Gastroesophageal sphincter (tissue), 4 donors: ENCODE results near the gene TCF12. TPM values are rescaled to one million over a fixed set of nuclear protein-coding genes. Genes with fewer than 3 reads are reported as not detected.
A peak's percentile ranks its signal among the peaks of the same experiment; 100 is the strongest.

Source experiments
- ATAC-seq: fragments of 150-250 bp; one replicate; pipeline ENCODE4 v1.9.1; 2016; ENCODE audit warnings: mild to moderate bottlenecking, moderate library complexity
- H3K27ac ChIP-seq, 4 donors: fragments of 200-600 bp; sonication (generic) in 3 of 4; 1 replicate in 3 of 4; 2 replicates in 1 of 4; pipeline ENCODE4 v1.5.1; 2016 to 2019
- H3K27me3 ChIP-seq: fragments of 200-600 bp; sonication (generic); one replicate; pipeline ENCODE4 v1.5.1; 2019
- H3K36me3 ChIP-seq, 2 donors: fragments of 200-600 bp; sonication (generic); one replicate each; pipeline ENCODE4 v1.5.1; 2019; ENCODE audit warnings: control low read depth in 1 of 2
- H3K4me1 ChIP-seq, 3 donors: fragments of 200-600 bp; sonication (generic); 1 replicate in 2 of 3; 2 replicates in 1 of 3; pipeline ENCODE4 v1.5.1; 2016 to 2019; ENCODE audit warnings: control low read depth in 2 of 3
- H3K4me3 ChIP-seq, 2 donors: fragments of 200-600 bp; sonication (generic); one replicate each; pipeline ENCODE4 v1.5.1; 2019; ENCODE audit warnings: mild to moderate bottlenecking in 1 of 2, moderate library complexity in 1 of 2
- H3K9me3 ChIP-seq, 3 donors: fragments of 200-600 bp; sonication (generic); one replicate each; pipeline ENCODE4 v1.5.1; 2017 to 2019; ENCODE audit warnings: control low read depth in 2 of 3
- CTCF ChIP-seq, 4 experiments: fragments of 200-600 bp in 2 of 4; fragments of 450-650 bp in 2 of 4; sonication (generic) in 1 of 4; IDR thresholded peaks; one replicate each; pipeline ENCODE4 v1.5.1; 2017 to 2019; ENCODE audit warnings: antibody characterized with exemption in 4 of 4, mild to moderate bottlenecking in 2 of 4, moderate library complexity in 2 of 4
- EP300 ChIP-seq: sonication (generic); formaldehyde crosslinking; IDR thresholded peaks from one replicate; pipeline ENCODE4 v1.6.1; 2017; ENCODE audit warnings: antibody characterized with exemption, mild to moderate bottlenecking
- POLR2A ChIP-seq, 2 donors: fragments of 450-650 bp; IDR thresholded peaks; one replicate each; pipeline ENCODE4 v1.6.1; 2017; ENCODE audit warnings: antibody characterized with exemption in 2 of 2, mild to moderate bottlenecking in 2 of 2, moderate library complexity in 1 of 2
- POLR2AphosphoS5 ChIP-seq: sonication (generic); formaldehyde crosslinking; IDR thresholded peaks from one replicate; pipeline ENCODE4 v1.6.1; 2017; ENCODE audit warnings: antibody characterized with exemption
- WGBS, 2 donors: methylation state at CpG; one replicate each; pipeline ENCODE4 v1.1.5; 2018; ENCODE audit warnings: low coverage in 1 of 2; 5-methylcytosine and 5-hydroxymethylcytosine counted together
- total RNA-seq, 4 donors: library from RNA; depleted of rRNA; stranded (reverse); fragments of >200 nt; gene quantifications; one replicate each; pipeline ENCODE4 v1.1.0, GENCODE V29; 2016

TCF12 gene
- total RNA-seq, 4 donors from 2014 or later = 78.1 to 194 (median 154) TPM

GRCh38 chr15:56877255-56877970 lies 41.0 kb upstream of the TCF12 start:
- WGBS, 2 donors = 97 to 98% methylated on average over 8 of the region's 8 CpGs
- TF ChIP-seq POLR2A (IDR thresholded peaks at IDR 0.05) (no peak), EP300 (no peak), POLR2AphosphoS5 (no peak), CTCF (IDR thresholded peaks at IDR 0.05) (no peak)

DNA sequence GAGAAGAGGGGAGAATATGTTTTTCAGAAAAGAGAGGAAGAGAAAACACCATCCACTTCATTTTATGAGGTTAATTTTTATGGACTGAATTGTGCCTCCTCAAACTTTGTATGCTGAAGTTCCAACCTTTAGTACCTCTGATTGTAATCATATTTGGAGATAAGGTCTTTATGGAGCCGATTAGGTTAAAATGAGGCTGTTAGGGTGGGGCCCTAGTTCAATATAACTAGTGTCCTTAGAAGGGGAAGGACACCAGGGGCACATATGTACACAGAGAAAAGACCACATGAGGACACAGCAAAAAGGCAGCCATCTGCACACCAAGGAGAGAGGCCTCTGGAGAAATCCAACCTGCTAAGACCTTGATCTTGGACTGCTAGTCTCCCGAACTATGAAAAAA lies 38.9 kb upstream of the TCF12 start:
- ATAC-seq = no peak
- 64 to 100% methylated on average over 2 of the region's 2 CpGs for WGBS, 2 donors
- TF ChIP-seq POLR2AphosphoS5 = no peak
- TF ChIP-seq EP300 = no peak
- no peak for TF ChIP-seq CTCF (IDR thresholded peaks at IDR 0.05)
- no peak for TF ChIP-seq POLR2A (IDR thresholded peaks at IDR 0.05)
- no peak overlapping the region for H3K4me3 ChIP-seq
- H3K9me3 ChIP-seq = no peaks in the 10 kb centered on the region
- no peak overlapping the region for H3K27ac ChIP-seq
- no peaks in the 10 kb centered on the region for H3K4me1 ChIP-seq
- H3K36me3 ChIP-seq = no peaks in the 10 kb centered on the region
- no peaks in the 10 kb centered on the region for H3K27me3 ChIP-seq

More at GRCh38 chr15:56877255-56877970, 41.0 kb upstream of the TCF12 start:
- H3K27ac ChIP-seq = no peak overlapping the region
- H3K36me3 ChIP-seq = no peaks in the 10 kb centered on the region
- no peak overlapping the region for H3K4me3 ChIP-seq
- no peak for ATAC-seq
- H3K4me1 ChIP-seq = peaks cover 0 to 4% (median 0%) of the 10 kb centered on the region in 3 donors
- no peaks in the 10 kb centered on the region for H3K27me3 ChIP-seq
- no peaks in the 10 kb centered on the region for H3K9me3 ChIP-seq

- 70 to 76% methylated on average over 4 of the region's 4 CpGs for WGBS, 2 donors
- ATAC-seq = no peak
These were observed 35.4 kb upstream of the TCF12 start for GRCh38 chr15:56883088-56883487.

DNA sequence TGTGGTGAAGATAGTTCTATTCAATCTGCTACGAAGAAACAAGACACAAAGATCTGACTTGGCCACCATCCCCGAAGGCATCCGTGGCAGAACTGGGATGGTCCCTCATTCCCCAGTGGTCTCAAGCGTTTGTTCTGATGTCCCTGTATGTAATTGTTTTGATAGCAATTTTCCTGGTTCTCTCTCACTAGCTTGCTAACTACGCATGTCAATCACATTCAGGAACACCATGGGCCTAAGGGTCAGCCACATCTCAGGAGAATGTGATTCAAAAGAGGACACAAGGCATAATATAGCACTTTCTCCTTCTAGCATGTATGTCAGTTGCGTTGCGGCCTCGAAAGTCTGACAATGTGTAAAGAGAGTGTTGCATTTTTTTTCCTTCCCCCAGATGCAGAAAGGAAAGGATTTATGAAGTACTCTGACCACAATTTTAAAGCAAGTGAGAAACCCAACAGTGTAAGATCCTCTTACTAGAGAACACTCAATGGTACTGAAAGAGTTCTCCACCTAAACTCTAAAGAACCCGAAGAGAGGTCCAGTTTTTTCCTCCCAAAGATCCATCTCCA lies 32.0 kb upstream of the TCF12 start:
- no peaks in the 10 kb centered on the region for H3K36me3 ChIP-seq
- H3K27me3 ChIP-seq = no peaks in the 10 kb centered on the region
- no peaks in the 10 kb centered on the region for H3K9me3 ChIP-seq
- WGBS, 2 donors = 26 to 43% methylated on average over 8 to 9 of the region's 9 CpGs
- ATAC-seq = no peak
- peak overlapping the region; percentile 76 to 99 (median 98) for H3K27ac ChIP-seq
- peak overlapping the region; percentile 61 to 75 for H3K4me3 ChIP-seq
- H3K4me1 ChIP-seq = peaks cover 6 to 29% (median 9%) of the 10 kb centered on the region in 3 donors
- TF ChIP-seq EP300 (no peak), CTCF (IDR thresholded peaks at IDR 0.05) (no peak), POLR2A (IDR thresholded peaks at IDR 0.05) (no peak), POLR2AphosphoS5 (no peak)

More at GRCh38 chr15:56883088-56883487, 35.4 kb upstream of the TCF12 start:
- Histone ChIP-seq H3K4me1 (peaks cover 3 to 17% (median 6%) of the 10 kb centered on the region in 3 donors), H3K9me3 (no peaks in the 10 kb centered on the region), H3K27me3 (no peaks in the 10 kb centered on the region), H3K36me3 (no peaks in the 10 kb centered on the region), H3K4me3 (no peak overlapping the region), H3K27ac (no peak overlapping the region)
- TF ChIP-seq POLR2AphosphoS5 = no peak
- TF ChIP-seq CTCF (IDR thresholded peaks at IDR 0.05) = no peak
- no peak for TF ChIP-seq EP300
- no peak for TF ChIP-seq POLR2A (IDR thresholded peaks at IDR 0.05)
